Keratinocyte (primary cell): ENCODE results near the gene CTNNA2.

Source experiments
- CTCF ChIP-seq, 3 experiments: IDR thresholded peaks in 1 of 3; conservative IDR thresholded peaks in 1 of 3; optimal IDR thresholded peaks in 1 of 3; 2 replicates in 2 of 3; 3 replicates in 1 of 3; pipeline versions ENCODE3 to v1.5.1; 2011; ENCODE audit warnings: low read length in 3 of 3, mild to moderate bottlenecking in 3 of 3, moderate library complexity in 2 of 3, control low read depth in 1 of 3, inconsistent platforms in 1 of 3; ENCODE audit not compliant: insufficient read depth in 2 of 3; ENCODE audit errors: extremely low read depth in 1 of 3
- EZH2 ChIP-seq: IDR thresholded peaks from one replicate; pipeline ENCODE4 v1.6.1; 2012; ENCODE audit warnings: inconsistent platforms, mild to moderate bottlenecking, low read length, moderate library complexity

- TF ChIP-seq CTCF (optimal IDR thresholded peaks at IDR 0.05 in 1 of 3, IDR thresholded peaks at IDR 0.05 in 1 of 3, conservative IDR thresholded peaks at IDR 0.05 in 1 of 3; ENCODE audit: extremely low read depth in 1 of 3, insufficient read depth in 2 of 3, low read length in 3 of 3) (no peak), EZH2 (no peak)
These were observed 574.0 kb downstream of the CTNNA2 start for GRCh38 chr2:80086831-80087230.
